ENCODE results near the gene APOA4.
A peak's percentile ranks its signal among the peaks of the same experiment; 100 is the strongest.
"Not testable (repeated sequence)": the region's sequence is repeated elsewhere in the genome, so short reads cannot be mapped to it uniquely, and the experiment has no call there.

Gene APOA4

GRCh38 chr11:116847612-116848011 is 24.5 kb upstream of the APOA4 start:
- no peak for DNase-seq

GRCh38 chr11:116844722-116845121 is 21.6 kb upstream of the APOA4 start:
- DNase-seq: no peak

DNA sequence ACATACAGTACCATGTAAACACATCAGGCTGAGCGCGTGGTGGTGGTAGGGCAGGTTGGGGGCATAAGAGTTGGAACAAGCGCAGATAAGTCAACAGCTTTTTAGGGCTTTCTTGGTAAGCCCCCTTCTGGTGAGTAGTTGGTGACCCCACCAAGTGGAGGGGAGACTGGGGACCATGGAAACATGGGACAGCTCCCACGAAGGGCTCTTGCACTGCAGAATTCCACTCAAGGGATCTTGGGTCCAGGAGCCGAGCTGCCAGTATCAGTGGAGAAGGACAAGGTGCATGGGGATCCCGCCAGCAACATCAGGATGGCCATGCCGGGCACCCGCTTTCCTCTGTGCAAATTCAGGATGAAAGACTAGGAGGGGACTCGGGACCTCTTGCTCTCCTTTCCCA is 20.6 kb upstream of the APOA4 start:
- no peak for DNase-seq

DNA sequence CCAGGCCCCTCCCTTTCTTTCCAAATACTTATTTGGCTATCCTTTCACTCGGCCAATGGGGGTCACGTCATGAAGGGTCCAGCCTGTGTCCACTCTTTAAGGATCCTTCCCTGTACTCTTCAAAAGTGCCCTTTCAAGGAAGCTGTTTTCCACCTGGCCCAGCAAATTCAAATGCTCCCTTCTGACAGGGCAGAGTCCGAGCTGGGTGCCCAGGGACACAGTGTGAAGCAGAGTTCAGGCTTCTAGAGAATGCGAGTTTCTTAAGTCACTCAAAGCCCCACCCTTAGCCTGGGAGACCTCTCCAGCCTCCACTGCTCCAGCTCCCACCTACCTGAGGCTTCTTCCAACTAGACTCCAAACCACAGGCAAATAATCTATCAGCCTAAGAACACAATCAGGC is 19.8 kb upstream of the APOA4 start:
- DNase-seq: no peak

- no peak for DNase-seq
Observed at GRCh38 chr11:116842117-116842516, 19.0 kb upstream of the APOA4 start.

DNA sequence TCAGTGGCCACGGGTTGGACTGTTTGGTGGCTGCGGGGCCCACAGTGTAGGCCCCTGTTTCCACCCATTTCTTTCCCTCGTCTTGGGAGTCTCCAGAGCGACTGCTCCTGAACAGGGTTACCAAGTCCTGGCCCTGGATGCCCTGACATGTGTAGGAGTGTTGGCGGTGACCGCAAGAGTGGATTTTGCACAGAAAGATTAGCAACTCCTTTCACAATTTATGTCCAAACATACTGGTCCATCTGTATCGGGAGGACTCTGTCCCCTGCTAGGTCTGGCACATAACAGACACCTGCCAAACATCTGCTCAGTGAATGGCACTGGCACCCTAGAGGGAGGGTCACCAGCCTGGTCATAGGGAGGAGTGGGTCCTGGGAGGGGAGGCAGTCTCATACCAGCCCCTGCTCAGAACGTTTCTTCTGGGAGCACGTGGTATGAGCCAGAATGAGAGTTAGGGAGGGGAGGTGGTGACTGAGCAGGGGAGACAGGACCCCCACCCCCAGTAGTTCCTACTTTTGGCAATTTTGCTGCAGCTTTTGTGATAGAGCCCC is 17.7 kb upstream of the APOA4 start:
- no peak for DNase-seq

DNA sequence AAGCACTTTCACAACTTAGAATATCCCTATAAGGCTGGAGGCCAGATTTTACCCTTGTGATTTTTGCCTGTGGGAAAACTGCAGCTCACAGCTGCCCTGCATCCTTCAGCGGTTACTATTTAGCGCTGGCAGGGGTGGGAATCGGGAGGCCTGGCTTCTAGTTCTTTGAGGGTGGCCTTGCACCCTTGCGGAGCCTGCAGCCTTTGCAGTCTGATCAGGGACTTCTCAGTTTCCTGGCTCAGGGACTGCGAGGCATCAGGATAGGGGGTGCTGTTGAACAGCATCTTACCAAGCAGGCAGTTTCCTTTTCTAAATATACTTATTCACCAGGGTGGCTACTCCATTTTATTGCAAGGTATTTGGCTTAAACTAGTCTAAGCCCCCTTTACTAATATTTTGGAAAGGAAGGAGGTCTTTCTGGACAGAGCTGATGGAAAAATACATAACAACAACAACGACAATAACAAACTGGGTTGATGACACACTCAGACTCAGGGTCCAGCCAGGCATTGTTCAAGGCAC is 17.2 kb upstream of the APOA4 start:
- DNase-seq: peak; percentile 13

DNA sequence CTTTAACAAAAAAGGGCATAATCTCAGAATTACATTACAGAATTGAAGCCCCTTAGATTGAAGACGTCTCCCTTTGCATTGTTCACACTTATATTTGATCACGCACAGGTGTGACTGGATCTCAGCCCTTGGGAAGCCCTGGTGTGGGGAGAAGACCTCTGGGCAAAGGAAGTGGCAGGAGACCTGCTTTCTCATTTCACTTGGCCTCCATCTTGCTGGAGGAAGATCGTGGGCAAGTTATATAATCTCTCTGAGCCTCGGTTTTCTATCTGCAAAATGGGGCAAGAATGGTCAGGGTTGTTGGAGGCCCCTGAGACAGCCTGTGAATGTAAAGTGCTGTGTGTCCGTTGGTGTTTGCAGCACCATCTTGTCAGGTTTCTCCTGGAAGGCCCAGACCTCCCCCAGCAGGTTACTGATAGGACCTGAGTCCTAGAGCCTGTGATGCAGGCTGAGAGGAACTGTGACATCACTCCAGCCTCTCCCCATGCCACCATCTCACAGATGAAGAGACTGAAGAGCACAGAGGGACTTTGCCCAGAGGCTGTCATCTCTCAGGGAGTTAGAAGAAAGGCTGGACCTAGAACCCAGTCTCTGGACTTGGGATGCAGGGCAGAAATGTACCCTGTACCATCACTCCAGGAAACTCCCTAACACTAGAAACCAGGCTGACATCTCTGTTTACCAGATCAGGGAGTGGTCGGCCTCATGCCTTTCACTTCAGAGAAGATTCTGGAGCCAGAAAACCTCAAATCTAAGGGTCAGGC is 15.4 kb upstream of the APOA4 start:
- no peak for DNase-seq

GRCh38 chr11:116837231-116838091 is 14.4 kb upstream of the APOA4 start, which contains the start of gene APOA1:
TSS of gene APOA1 (minus strand) at chr11:116837622. CDS start at chr11:116837387, 235 bp downstream.
- DNase-seq: no peak

- no peak for DNase-seq
Observed at GRCh38 chr11:116836632-116836991, 13.5 kb upstream of the APOA4 start.

GRCh38 chr11:116835791-116836631 is 12.9 kb upstream of the APOA4 start:
- peak; percentile 94 for DNase-seq

GRCh38 chr11:116835042-116835772 is 12.1 kb upstream of the APOA4 start:
- no peak for DNase-seq

GRCh38 chr11:116834535-116835041 is 11.5 kb upstream of the APOA4 start:
- not testable (repeated sequence) for DNase-seq

- no peak for DNase-seq
Observed at GRCh38 chr11:116833816-116834534, 10.9 kb upstream of the APOA4 start.

GRCh38 chr11:116833491-116833815 is 10.3 kb upstream of the APOA4 start:
- no peak for DNase-seq

- DNase-seq: no peak
Observed at GRCh38 chr11:116832350-116833290, 9.5 kb upstream of the APOA4 start.

GRCh38 chr11:116831790-116832349 is 8.8 kb upstream of the APOA4 start:
- DNase-seq: no peak

GRCh38 chr11:116830184-116830912 is 7.2 kb upstream of the APOA4 start:
- no peak for DNase-seq
